NT2/D1 (cell line): ENCODE measurements around the gene MOB2.

Experiments used
- DNase-seq: peaks from one replicate; pipeline ENCODE4 v3.0.0-alpha.2; 2011; ENCODE audit warnings: low read depth, low spot score
- H3K27me3 ChIP-seq: 2 replicates; pipeline ENCODE4 v1.6.0; 2011; ENCODE audit warnings: mild to moderate bottlenecking; ENCODE audit not compliant: insufficient read length, insufficient read depth
- H3K36me3 ChIP-seq: 2 replicates; pipeline ENCODE4 v1.6.1; 2011; ENCODE audit warnings: mild to moderate bottlenecking, low read length, mixed read lengths; ENCODE audit not compliant: insufficient read depth, insufficient read length
- H3K4me1 ChIP-seq: 2 replicates; pipeline ENCODE4 v1.5.1; 2011; ENCODE audit not compliant: insufficient read depth, insufficient read length
- H3K4me3 ChIP-seq: 2 replicates; pipeline ENCODE4 v1.5.1; 2011; ENCODE audit warnings: low read depth; ENCODE audit not compliant: insufficient read length
- H3K9ac ChIP-seq: 2 replicates; pipeline ENCODE4 v1.6.0; 2011; ENCODE audit warnings: low read depth; ENCODE audit not compliant: insufficient read length
- H3K9me3 ChIP-seq: 2 replicates; pipeline ENCODE4 v1.5.1; 2011; ENCODE audit warnings: mild to moderate bottlenecking, low read length; ENCODE audit not compliant: insufficient read depth
- SUZ12 ChIP-seq: IDR thresholded peaks from 2 replicates; pipeline ENCODE4 v1.6.1; 2011; ENCODE audit not compliant: insufficient read length, insufficient read depth; ENCODE audit errors: extremely low read depth
- YY1 ChIP-seq: IDR thresholded peaks from 2 replicates; pipeline ENCODE4 v1.6.1; 2011; ENCODE audit not compliant: insufficient read length, insufficient read depth
- ZNF274 ChIP-seq: IDR thresholded peaks from 2 replicates; pipeline ENCODE4 v1.6.1; 2011; ENCODE audit warnings: mild to moderate bottlenecking, low read depth, low read length

The MOB2 gene

GRCh38 chr11:1463056-1463455, 23.5 kb downstream of the MOB2 start:
- H3K4me1 ChIP-seq = peaks cover 10% of the 10 kb centered on the region
- TF ChIP-seq SUZ12 = no peak
- TF ChIP-seq ZNF274 = no peak
- no peak for TF ChIP-seq YY1
- DNase-seq = no peak
- no peak overlapping the region for H3K9ac ChIP-seq
- no peaks in the 10 kb centered on the region for H3K27me3 ChIP-seq
- H3K4me3 ChIP-seq = no peak overlapping the region
- H3K36me3 ChIP-seq = peaks cover 15% of the 10 kb centered on the region
- H3K9me3 ChIP-seq = no peaks in the 10 kb centered on the region; the same call in 1 of the 2 replicates

- no peak for DNase-seq
- Histone ChIP-seq H3K9ac (no peak overlapping the region), H3K9me3 (no peaks in the 10 kb centered on the region; the same call in 1 of the 2 replicates), H3K4me1 (peaks cover 10% of the 10 kb centered on the region), H3K27me3 (no peaks in the 10 kb centered on the region), H3K4me3 (no peak overlapping the region), H3K36me3 (peaks cover 15% of the 10 kb centered on the region)
- TF ChIP-seq ZNF274 = no peak
Measured at GRCh38 chr11:1462698-1462975, 23.9 kb downstream of the MOB2 start.

DNA sequence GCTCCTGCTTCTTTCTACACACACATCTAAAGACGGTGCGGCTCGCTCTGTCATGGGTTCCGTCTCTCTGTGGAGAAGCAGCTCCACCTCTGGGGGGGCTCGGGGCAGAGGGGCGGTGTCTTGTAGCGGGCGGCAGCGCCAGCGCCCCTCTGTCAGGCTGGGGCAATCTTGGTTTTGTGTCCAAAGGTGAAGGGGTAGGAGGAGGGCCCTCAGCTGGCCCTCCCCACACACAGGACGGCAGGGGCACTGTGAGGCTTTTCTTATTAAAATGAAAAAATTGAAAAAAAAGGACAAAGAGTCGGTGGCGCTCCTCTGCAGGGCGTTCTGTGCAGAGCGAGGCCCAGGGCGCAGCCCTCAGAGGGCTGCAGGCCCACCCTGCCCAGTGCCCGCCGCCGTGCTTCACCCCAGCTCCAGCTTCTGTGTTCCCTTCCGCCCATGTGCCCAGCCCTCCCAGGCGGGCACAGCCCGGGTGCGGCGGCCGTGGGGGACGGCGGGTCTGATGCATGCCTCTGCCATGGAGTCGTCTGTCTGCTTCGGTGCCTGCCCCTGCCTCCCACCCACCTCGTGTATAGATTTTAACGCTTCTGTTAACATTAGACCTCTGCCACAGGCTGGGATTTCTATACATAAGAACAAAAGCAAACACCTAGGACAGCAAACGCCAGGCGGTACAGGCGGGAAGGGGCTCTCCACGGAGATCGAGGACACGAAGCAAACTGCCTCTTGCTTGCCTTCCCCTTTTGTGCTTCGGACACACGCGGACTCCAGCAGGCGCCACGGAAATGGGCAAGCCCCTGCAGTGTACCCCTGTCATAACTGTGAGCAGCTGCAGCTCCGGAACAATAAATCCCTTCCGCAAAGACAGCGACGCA, 24.5 kb downstream of the MOB2 start:
- no peak overlapping the region for H3K4me3 ChIP-seq
- no peaks in the 10 kb centered on the region for H3K27me3 ChIP-seq
- no peaks in the 10 kb centered on the region; the same call in 1 of the 2 replicates for H3K9me3 ChIP-seq
- H3K4me1 ChIP-seq = peaks cover 10% of the 10 kb centered on the region
- H3K9ac ChIP-seq = no peak overlapping the region
- DNase-seq = no peak
- peaks cover 15% of the 10 kb centered on the region for H3K36me3 ChIP-seq
- TF ChIP-seq SUZ12 = no peak
- no peak for TF ChIP-seq ZNF274
- no peak for TF ChIP-seq YY1

GRCh38 chr11:1460986-1461825, 25.4 kb downstream of the MOB2 start:
- no peaks in the 10 kb centered on the region for H3K27me3 ChIP-seq
- H3K36me3 ChIP-seq = peaks cover 15% of the 10 kb centered on the region
- no peak for DNase-seq
- no peak overlapping the region for H3K9ac ChIP-seq
- H3K4me3 ChIP-seq = no peak overlapping the region
- H3K4me1 ChIP-seq = peaks cover 10% of the 10 kb centered on the region
- H3K9me3 ChIP-seq = no peaks in the 10 kb centered on the region; the same call in 1 of the 2 replicates
- TF ChIP-seq ZNF274 (no peak), SUZ12 (no peak)

- no peak for TF ChIP-seq SUZ12
- no peak for TF ChIP-seq YY1
- no peaks in the 10 kb centered on the region; the same call in 1 of the 2 replicates for H3K9me3 ChIP-seq
- no peaks in the 10 kb centered on the region for H3K27me3 ChIP-seq
- H3K36me3 ChIP-seq = peaks cover 14% of the 10 kb centered on the region
- peaks cover 10% of the 10 kb centered on the region for H3K4me1 ChIP-seq
- H3K9ac ChIP-seq = no peak overlapping the region
- no peak for DNase-seq
- H3K4me3 ChIP-seq = no peak overlapping the region
Measured at GRCh38 chr11:1460396-1460985, 26.1 kb downstream of the MOB2 start.

DNA sequence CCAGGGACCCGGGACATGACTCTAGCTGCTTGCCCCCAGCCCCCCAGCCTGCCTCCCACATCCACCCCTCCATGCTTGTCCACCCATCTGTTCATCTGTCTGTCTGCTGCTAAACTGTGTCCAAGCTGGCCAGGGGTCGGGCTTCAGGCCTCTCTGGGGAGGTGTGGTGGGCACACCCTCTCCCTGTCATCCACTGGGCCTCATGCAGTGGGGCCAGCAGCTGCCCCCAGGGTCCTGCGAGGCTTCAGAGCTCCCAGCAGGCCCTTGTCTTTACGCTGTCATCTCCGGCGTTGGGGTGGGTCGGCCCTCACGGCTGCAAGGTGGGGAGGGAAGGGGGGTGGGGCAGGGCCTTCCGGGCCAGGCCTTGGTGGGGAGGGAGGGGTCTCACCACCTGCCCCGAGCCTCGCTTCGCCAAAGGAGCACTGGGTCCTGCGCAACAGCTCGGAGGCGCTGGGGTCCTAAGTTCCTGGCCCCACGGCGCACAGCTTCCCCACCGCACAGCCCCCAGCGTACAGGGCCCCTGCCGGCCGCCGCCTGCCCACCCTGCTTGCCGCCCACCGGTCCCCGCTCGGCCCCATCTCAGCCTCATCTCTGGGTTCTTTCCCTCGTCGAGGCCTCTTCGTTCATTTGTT, 26.7 kb downstream of the MOB2 start:
- no peak overlapping the region for H3K4me3 ChIP-seq
- H3K36me3 ChIP-seq = peaks cover 10% of the 10 kb centered on the region
- H3K4me1 ChIP-seq = peaks cover 10% of the 10 kb centered on the region
- no peak for DNase-seq
- H3K9me3 ChIP-seq = no peaks in the 10 kb centered on the region; the same call in 1 of the 2 replicates
- TF ChIP-seq ZNF274 (no peak), YY1 (no peak), SUZ12 (no peak)
- no peak overlapping the region for H3K9ac ChIP-seq
- H3K27me3 ChIP-seq = no peaks in the 10 kb centered on the region

DNA sequence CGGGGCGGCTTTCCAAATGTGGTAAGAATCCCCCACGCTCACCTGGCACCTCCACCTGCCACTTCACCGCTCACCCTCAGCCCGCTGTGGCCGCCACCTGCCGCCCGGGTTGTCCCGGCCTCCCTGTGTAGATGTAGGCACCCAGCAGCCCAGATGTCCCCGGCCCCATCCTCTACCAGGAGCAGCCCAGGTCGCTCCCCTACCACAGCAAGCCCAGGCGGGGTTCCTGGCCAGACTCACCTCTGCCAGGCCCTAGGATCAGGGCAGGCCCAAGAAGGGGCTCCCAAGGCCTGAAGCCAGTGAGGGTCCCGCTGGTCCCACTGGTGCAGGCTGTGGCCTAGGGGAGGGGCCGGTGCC, 27.4 kb downstream of the MOB2 start:
- H3K27me3 ChIP-seq = no peaks in the 10 kb centered on the region

More for the DNA sequence above, 27.4 kb downstream of the MOB2 start:
- TF ChIP-seq YY1 (no peak), SUZ12 (no peak), ZNF274 (no peak)
- Histone ChIP-seq H3K9ac (no peak overlapping the region), H3K4me3 (no peak overlapping the region), H3K9me3 (no peaks in the 10 kb centered on the region; the same call in 1 of the 2 replicates), H3K36me3 (peaks cover 10% of the 10 kb centered on the region), H3K4me1 (peaks cover 10% of the 10 kb centered on the region)
- DNase-seq = no peak
